GM10248 (cell line): ENCODE measurements around the gene PRLR.

Experiments used
- CTCF ChIA-PET: fragments of 300-600 bp; sonication (Branson Sonifier 250); formaldehyde crosslinking; extraction: SDS; loops from one replicate; lab custom pipeline; 2021; ENCODE audit warnings: antibody characterized with exemption; lab: Yijun Ruan, JAX
- POLR2A ChIA-PET: fragments of 350-650 bp; sonication (Branson Sonifier 250); formaldehyde crosslinking; extraction: SDS; loops from one replicate; lab custom pipeline; 2020; ENCODE audit warnings: antibody characterized with exemption; lab: Yijun Ruan, JAX
- DNase-seq: peaks from one replicate; pipeline ENCODE4 v3.0.0; 2012; ENCODE audit errors: extremely low spot score
- TF ChIP-seq, protein P1 (sequence below): IDR thresholded peaks from 2 replicates; pipeline ENCODE4 v1.5.1; 2012; ENCODE audit warnings: mild to moderate bottlenecking, low read depth; ENCODE audit errors: extremely low read depth, missing control alignments, control extremely low read depth

PRLR gene

DNA sequence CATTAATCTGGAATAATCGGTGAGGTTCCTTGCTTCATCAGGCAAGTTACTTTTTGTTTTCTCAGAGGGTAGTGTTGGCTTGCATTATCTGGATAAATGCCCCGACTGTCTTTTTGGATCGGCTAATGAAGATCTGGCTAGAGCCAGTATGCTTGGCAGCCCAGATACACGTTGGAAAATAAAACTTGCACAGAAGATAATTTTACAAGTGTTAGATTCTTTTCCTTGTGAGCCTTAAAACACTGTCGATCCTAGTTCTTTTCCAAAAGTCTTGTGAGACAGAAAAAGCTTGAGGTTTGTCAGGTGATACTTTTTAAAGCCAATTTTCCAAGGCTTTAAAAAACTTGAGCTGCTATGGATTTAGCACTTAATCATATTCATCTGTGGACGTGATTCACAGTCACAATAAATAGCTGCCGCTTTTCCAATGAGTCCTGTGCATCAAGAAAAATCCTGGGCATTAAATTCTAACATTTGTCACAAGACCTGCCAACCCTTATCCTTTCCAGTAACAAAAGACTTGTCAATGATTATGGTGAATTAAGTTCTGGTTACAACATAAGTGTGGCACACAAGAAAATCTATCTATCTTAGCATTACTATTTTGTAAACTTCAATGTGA lies 68.5 kb downstream of the PRLR start:
- TF ChIP-seq, protein P1, sequence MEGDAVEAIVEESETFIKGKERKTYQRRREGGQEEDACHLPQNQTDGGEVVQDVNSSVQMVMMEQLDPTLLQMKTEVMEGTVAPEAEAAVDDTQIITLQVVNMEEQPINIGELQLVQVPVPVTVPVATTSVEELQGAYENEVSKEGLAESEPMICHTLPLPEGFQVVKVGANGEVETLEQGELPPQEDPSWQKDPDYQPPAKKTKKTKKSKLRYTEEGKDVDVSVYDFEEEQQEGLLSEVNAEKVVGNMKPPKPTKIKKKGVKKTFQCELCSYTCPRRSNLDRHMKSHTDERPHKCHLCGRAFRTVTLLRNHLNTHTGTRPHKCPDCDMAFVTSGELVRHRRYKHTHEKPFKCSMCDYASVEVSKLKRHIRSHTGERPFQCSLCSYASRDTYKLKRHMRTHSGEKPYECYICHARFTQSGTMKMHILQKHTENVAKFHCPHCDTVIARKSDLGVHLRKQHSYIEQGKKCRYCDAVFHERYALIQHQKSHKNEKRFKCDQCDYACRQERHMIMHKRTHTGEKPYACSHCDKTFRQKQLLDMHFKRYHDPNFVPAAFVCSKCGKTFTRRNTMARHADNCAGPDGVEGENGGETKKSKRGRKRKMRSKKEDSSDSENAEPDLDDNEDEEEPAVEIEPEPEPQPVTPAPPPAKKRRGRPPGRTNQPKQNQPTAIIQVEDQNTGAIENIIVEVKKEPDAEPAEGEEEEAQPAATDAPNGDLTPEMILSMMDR = no peak
- POLR2A ChIA-PET = no interaction called here
- DNase-seq = no peak
- CTCF ChIA-PET = interaction anchor here (1.0 kb wide), 1 partner anchor 275 kb away, joined by 3 read pairs; no protein-coding TSS in a partner anchor

DNA sequence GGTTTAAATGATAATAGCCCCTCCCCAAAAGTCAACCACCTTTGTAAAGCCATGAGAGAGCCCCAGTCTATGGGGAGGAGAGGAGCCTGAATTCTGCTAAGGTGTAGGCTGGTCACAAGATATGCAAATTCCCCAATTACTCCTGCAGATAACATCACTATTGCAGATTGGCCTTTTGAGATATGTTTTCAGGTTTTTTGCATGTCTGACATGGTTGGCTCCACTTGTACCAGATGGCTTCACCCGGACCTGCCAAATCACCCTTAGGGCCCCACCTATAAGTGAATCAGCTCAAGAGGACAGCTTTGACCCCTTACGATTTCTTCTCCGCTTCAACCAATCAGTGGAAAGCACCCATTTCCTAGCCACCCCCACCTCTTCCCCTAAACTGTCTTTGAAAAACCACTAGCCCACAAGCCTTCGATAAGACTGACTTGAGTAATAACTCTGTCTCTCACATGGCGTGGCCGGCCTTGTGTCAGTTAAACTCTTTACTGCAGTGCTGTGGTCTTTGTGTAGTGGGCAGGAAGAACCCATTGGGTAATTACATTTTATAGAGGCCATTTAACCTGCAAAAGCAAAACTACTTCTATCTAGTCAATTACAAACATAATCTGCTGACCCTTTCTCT lies 69.7 kb downstream of the PRLR start:
- POLR2A ChIA-PET = no interaction called here
- TF ChIP-seq, protein P1 = no peak
- CTCF ChIA-PET = interaction anchor here (1.0 kb wide), 1 partner anchor 276 kb away, joined by 3 read pairs; no protein-coding TSS in a partner anchor
- no peak for DNase-seq

DNA sequence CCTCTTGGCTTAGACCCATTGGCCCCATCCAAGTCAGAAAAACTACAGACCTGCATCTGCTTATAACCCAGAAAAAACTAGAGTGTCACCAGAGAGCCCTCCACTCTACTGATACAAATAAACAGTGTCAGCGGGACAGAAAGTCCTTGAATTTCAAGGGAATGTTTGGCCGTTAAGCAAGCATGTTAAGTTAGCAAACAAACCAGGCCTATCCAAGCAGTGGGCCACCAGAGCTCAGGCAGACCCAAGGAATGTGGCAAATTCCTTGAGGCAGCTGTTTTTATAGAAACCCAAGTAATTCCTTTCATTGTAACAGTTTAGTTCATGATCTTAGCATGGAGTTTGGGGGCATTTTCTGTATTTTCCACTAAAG lies 70.9 kb downstream of the PRLR start:
- CTCF ChIA-PET = interaction anchor here (1.6 kb wide), 1 partner anchor 277 kb away, joined by 4 read pairs; no protein-coding TSS in a partner anchor
- no peak for DNase-seq
- TF ChIP-seq, protein P1 = no peak
- POLR2A ChIA-PET = no interaction called here

DNA sequence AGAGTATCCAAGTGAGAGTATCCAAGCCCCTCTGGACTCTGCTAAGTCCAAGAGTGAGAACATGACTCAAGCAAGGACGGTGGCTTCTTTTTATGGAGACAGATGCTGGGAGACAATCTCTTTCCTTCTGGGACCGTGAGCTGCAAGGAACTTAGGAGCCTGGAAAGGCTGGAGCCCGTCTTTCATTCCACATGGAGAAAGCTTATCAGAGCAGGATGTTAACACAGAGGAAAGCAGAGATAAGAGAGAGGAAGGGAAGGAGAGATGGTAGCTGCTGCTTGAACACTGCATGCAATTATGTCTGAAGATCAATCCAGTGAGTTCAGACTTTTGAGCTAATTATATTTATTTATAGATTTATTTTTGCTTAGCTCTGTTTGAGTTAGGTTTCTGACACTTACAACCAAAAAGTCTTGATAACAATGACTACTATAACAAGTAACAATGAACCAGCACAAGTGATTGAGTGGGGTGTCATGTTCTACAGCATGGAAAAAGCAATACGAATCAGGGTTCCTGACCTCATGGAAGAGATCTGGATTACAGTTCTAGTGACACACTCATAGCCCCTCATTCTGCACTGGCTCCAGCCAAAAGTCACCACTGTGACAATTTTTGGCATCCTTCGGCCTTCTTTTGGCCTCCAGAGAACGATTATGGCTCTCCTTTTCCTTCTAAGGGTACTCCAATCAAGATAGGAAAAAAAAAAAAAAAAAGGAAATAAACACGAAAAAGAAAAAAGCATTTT lies 71.5 kb downstream of the PRLR start:
- ChIA-PET CTCF (interaction anchor here (1.6 kb wide), 1 partner anchor 277 kb away, joined by 4 read pairs; no protein-coding TSS in a partner anchor), POLR2A (no interaction called here)
- DNase-seq = no peak
- TF ChIP-seq, protein P1 = no peak

DNA sequence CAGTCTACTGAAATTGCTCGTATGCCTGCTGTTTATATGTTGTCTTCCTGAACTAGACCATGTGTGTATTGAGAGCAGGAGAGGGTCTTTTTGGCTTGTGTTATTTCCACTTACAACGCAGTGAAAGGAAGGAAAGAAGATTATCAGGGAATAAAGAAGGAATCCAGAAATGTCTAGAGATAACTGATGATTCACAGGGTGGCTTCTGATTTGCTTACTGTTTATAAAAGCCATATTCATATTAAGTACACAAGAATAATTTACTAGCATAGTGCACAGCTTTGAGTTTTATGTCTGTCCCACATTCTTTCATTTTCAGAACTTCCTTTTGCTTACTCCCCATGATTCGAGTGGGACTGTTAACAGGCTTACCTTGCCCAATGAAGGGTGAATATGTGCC lies 72.1 kb downstream of the PRLR start:
- ChIA-PET CTCF (interaction anchor here (1.6 kb wide), 1 partner anchor 278 kb away, joined by 4 read pairs; no protein-coding TSS in a partner anchor), POLR2A (no interaction called here)
- DNase-seq = no peak
- TF ChIP-seq, protein P1 = no peak

DNA sequence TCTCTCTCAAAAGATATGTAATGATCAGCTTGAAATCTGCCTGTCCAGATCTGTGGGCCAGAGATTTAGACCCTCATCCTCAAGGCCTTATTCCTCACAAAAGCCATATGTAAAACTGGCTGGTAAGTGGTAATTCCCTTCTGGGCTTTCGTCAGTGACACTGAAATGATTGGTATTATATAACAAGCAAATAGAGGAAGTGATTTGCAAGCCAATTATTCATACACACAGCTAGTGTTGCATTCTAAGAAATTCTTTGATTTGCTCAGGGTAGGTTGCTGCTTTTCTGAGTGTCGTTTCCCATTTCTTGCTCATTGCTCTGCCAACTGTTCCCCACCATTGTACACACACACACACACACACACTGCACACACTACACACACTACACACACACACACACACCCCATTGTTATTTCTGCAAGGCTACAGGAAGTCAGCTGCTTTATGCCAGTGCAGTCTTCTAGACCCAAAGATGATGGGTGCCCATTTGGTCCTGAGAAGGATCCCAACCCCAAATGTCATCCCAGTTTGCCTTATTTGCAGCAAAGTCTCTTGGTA lies 76.8 kb downstream of the PRLR start:
- ChIA-PET CTCF (interaction anchor here (1.0 kb wide), 2 partner anchors 10 to 187 kb away, joined by 3 read pairs; no protein-coding TSS in a partner anchor), POLR2A (no interaction called here)
- TF ChIP-seq, protein P1 = no peak
- DNase-seq = no peak
